HG03097 (cell line): Measurements from ENCODE around the gene COL15A1.

Experiments used
- ATAC-seq: cut with Tn5 transposase; IDR thresholded peaks from one replicate; pipeline ENCODE4 v1.9.1; 2021; ENCODE audit not compliant: unreplicated experiment, low FRiP score

COL15A1 gene

GRCh38 chr9:98992107-98992884 lies 48.6 kb downstream of the COL15A1 start:
- ATAC-seq = no peak

- peak; percentile 24 for ATAC-seq
Observed at GRCh38 chr9:98992885-98993569, 49.3 kb downstream of the COL15A1 start.

GRCh38 chr9:98993570-98993945 lies 49.9 kb downstream of the COL15A1 start:
- peak; percentile 49 for ATAC-seq

GRCh38 chr9:98994172-98995058 lies 50.7 kb downstream of the COL15A1 start:
- no peak for ATAC-seq

- no peak for ATAC-seq
Observed at GRCh38 chr9:98995059-98995671, 51.5 kb downstream of the COL15A1 start.

- ATAC-seq = no peak
Observed at GRCh38 chr9:98995971-98996504, 52.3 kb downstream of the COL15A1 start.

- no peak for ATAC-seq
Observed at GRCh38 chr9:98997604-98998003, 53.9 kb downstream of the COL15A1 start.

- no peak for ATAC-seq
Observed at GRCh38 chr9:98998441-98999151, 54.9 kb downstream of the COL15A1 start.

- no peak for ATAC-seq
Observed at GRCh38 chr9:98999152-98999525, 55.4 kb downstream of the COL15A1 start.

- peak; percentile 51 for ATAC-seq
Observed at GRCh38 chr9:99000476-99001395, 57.0 kb downstream of the COL15A1 start.

- no peak for ATAC-seq
Observed at GRCh38 chr9:99001892-99002291, 58.2 kb downstream of the COL15A1 start.

GRCh38 chr9:99002706-99003105 lies 59.0 kb downstream of the COL15A1 start:
- no peak for ATAC-seq

GRCh38 chr9:99003308-99003707 lies 59.6 kb downstream of the COL15A1 start:
- no peak for ATAC-seq

GRCh38 chr9:99004115-99004514 lies 60.4 kb downstream of the COL15A1 start:
- ATAC-seq = no peak

- no peak for ATAC-seq
Observed at GRCh38 chr9:99004717-99005460, 61.2 kb downstream of the COL15A1 start.

- ATAC-seq = no peak
Observed at GRCh38 chr9:99005651-99006050, 61.9 kb downstream of the COL15A1 start.

GRCh38 chr9:99006511-99006910 lies 62.8 kb downstream of the COL15A1 start:
- ATAC-seq = no peak

- ATAC-seq = no peak
Observed at GRCh38 chr9:99006979-99007378, 63.3 kb downstream of the COL15A1 start.
